Stimulated activated CD8-positive, alpha-beta memory T cell treated with anti-CD3 and anti-CD28 coated beads, Interleukin-7, amount 100 ng/mL, for 24 hours (primary cell): ENCODE measurements around the gene BRD3OS.

Experiments
- DNase-seq: peaks from one replicate; pipeline ENCODE4 v3.0.0-alpha.2; 2020; ENCODE audit warnings: low read depth

The BRD3OS gene, protein sequence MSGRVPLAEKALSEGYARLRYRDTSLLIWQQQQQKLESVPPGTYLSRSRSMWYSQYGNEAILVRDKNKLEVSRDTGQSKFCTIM

DNA sequence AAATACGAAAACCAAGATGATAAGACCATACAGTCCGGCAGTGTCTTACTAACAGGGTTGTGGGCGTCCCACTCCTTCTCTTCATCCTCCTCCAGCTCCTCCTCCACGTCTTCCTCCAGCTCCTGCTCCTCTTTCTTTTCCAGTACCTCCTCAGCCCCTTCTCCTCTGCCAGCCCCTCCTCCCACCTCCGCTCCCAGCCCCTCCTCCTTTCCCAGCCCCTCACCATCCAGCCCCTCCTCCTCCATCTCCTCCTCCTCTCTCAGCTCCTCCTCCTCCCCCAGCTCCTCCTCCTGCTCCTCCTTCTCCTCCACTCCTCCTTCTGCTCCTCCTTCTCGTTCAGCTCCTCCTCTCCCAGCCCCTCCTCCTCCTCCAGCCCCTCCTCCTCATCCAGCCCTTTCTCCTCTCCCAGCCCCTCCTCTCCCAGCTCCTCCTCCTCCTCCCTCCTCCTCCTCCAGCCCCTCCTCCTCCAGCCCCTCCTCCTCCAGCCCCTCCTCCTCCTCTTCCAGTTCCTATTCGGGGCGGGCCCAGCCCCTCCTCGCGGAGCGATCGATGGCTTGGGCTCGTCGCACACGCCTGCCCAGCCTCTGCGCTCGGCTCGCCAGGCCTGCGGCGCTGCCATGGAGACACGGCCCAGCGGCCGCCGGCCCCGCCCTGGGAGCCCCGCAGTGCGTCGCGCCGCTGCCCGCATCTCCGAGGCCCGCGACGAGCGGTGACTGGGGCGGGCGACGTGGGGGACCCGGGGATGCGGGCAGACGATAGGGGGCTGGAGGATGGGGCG, at the start of gene BRD3OS:
Gene BRD3OS, plus strand, starts transcription at position 654 of the 778 bp plus-strand sequence. CDS start 1,267 bp downstream, outside the sequence.
- DNase-seq = peak; percentile 80

DNA sequence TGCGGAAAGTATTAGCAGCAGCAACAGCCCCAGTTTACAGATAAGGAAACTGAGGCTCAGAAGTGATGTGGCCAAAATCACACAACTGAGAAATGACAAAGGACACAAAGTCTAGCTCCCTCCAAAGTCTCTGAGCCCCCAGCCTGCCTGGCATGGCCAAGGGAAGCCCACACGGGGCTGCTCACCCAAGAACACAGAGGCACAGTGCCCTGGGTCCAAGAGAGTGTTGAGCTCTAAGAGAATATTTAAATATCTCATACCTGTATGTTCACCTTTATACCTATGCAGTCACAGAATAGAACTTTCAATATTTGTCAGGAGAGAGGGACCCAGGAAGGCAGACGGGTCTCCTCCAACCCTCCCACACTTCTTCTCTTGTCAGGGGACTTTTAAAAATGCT, 49.8 kb upstream of the BRD3OS start:
- no peak for DNase-seq

DNA sequence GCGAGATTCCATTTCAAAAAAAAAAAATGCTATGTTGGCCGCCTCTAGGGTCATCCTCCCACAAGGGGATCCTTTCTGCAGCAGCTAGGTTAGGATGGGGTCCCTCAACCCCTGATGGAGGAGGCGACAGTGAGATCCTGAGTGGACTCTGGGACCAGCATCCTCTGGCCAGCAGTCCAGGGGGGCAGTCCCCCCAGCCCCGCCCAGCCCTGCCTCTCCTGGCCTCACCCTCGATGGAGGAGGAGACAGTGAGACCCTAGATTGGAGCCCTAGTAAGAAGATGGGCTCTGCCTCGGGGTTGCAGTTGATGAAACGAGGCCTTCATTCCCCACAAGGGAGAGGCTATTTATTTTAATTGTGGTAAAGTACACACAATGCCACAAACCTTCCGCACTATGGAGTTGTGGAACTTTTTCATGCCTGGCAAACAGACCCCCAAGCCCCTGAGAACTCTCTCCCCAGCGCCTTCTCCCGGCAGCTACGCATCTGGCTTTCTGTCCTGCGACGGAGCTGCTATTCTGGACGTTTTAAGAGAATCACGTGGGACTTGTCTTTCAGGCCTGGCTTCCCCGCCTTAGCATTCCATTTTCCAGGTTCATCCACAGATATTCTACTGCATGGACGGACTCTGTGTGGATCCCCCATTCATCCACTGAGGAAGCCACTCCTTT, 49.0 kb upstream of the BRD3OS start:
- DNase-seq = no peak

DNA sequence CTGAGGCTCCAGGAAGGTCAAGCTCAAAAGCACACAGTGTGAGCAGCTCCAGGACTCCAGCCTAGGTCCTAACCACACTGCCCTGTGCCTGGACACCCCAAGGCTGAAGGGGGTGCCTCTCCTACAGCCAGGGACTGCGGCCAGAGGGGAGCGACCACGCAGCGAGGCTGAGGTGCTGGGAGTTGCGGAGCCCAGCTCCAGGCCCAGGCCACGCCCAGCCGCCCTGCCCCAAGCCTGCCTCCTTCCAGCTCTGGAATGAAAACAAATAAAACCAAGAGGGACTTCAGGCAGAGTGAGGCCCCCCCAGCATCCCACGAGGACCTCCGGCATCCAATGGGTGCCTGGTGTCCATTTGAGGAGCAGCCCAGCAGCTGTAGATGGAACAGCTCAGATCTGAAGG, 48.4 kb upstream of the BRD3OS start:
- no peak for DNase-seq

DNA sequence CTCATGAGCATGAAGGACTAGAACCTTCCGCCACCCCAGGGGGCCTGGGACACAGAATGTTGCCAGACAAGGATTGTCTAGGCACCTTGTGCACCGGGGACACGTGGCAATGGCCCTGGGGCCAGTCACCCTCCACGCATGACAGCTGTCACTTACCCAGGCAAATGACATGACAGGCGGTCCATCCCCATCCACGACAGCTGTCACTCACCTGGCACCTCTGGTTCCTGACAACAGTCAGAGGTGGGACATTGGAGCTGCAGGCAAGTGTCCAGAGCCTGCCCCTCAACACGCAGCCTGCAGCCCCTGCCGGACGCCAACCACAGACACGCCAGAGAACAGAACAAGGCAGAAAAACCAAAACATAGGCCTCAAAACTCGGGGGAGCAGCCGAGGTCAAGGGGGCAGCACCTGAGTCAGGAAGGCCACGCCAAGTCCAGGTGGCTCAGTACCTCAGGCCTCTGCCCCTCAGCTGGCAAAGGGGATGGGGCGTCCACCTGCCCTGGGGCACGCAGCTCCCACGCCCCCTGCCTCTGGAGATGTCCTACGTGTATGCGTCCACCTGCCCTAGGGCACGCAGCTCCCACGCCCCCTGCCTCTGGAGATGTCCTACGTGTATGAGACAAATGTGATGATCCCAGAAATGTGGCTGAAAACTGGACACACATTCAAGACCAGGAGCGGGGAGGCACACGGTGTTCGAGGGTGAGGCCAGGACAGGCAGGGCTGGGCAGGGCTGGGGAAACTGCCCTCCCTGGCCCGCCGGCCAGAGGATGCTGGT, 47.7 kb upstream of the BRD3OS start:
- DNase-seq = no peak

DNA sequence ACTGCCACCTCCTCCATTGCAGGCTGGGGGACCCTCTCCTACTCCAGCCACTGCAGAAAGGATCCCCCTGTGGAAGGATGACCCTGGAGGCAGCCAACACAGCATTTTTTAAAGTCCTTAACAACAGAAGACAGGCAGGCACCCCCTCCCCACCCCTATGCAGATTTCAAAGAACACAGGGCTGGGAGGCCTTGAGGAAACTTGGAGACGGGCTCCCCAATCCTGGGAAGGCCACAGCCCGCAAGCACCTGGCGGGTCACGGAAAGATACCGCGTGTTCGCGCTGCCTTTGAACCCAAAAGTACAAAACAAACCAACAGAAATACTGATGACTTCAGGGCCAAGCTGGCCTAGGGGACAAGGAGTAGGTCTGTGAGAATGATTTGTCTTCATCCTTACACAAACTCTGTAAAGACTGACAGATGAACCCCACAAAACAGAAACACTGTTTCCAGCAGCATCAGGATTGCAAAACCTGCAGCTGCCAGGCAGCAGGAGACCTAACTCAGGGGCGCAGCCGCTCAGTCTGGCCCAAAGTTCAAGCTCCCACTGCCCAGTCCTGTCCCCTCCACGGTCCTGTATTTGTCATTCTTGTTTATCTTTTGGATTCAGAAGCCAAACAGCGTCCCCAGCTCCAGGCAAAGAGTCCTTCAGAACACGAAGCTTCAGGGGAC, 46.9 kb upstream of the BRD3OS start:
- DNase-seq = no peak

DNA sequence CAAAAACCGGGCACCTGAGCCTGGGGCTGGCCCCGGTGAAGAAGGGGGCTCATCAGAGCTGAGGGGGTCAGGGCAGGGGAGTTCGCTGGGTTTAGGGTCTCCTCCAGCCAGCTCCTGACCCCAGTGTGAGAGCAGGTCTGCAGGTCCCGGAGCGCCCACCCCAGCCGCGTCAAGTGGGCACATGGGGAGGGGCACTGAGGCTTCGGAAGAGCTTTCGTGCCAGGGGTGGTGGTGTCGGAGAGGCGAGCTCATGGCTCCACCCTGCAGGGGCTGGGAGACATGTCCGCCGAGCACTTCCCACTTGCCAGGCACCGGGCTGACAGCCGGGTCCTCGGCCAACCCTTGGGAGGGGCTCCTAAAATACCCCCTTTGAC, 46.4 kb upstream of the BRD3OS start:
- DNase-seq = no peak

DNA sequence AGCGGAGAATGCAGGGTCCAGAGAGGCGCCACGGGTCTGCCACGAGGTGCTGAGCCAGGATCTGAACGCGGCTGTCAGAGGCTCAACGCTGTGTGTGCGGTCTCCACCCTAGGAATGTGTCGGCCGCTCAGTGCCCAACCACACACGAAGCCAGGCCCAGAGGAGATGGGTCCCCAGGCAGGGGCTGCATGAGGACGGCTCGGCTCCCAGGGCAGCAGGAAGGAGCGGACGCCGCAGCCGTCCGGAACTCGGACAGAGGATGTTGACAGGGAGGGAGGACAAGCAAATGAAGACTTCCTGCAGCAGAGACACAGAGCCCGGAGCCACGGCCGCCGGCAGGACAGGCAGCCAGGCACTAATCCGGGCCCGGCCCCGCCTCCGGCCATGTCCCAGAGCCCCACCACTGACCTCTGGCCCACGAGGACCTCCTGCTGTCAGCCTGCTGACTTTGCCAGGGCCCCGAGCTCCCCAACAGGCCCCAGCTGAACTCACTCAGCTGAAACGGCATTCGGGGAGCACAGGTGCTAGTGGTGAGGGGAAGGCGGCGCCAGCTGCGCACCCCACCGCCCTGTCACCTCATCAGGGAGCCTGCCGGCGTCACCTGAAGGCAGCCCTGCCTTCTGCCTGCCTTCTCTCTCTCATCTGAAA, 45.9 kb upstream of the BRD3OS start:
- DNase-seq = no peak

DNA sequence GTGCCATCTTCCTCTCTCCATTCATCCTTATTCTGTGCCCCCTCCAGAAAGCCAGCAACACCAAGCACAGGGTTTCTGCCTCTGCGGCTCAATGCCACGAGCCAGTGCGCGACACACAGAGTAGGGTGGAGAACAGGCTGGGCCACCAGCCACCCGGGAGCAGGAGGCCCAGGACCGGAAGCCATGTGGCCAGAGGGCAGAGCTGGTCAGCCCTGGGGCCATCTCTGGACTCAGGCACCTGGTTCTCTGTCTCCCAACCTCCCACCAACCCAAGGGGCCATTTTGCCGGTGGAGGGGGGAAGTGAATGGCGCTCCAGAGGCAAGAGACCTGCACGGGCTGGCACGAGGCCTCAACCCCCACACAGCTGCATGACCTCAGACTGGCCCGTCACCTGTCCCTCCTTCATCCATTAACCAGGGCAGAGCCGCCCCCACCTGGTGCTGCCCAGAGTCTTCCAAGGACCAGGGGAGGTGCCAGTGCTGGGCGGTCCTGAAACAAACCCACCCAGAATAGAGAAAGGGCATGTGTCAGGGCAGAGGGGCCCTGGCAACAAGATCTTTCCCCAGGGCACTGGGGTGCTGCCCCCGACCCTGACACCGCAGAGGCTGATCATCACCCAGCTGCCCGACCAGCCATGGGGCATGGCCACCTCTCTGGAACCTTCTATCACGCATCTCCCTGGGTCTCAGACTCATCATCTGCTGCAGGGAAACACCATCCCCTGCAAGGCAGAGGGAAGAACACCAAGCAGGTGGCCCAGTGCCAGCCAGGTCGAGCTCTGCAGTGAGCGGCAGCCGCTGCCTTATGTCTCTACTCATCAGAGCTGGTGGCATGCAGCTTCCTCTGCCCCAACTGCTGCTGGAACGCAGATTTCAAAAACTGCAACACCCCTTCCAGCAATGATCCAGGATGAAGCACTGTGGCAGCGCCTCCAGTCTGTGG, 45.1 kb upstream of the BRD3OS start:
- no peak for DNase-seq

DNA sequence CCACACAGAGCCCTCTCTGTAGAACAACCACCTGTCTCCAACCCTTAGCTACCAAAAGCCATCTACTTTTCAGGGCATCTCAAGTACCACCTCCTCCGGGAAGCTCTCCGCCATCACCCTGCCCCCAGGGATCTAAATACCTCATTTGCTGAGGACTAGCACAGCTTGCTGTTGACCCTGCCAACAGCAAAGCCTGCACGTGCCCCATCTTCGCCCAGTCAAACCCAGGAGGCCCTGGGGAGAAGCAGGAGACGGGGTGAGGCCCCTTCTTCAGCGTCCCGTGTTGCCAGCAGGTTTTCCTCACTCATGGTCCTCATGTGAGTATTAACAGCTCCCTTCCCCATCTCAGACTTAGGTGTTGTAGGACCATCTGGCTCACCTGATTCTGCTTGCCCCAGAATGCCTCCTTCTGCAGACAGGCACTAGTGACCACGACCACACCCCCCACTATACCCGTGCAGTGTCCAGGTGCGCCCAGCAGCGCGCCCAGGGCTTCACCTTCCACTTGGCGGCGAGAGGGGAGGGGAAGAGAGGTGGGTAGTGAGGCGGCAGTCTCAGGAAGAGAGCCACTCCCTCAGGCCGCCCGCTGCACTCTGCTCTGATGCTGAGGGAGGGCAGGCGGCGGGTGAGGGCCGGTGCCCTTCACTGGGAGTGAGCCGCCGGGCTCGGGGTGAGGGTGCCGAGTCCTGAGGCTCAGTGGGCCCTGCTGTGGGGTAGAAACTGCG, 44.3 kb upstream of the BRD3OS start:
- no peak for DNase-seq

DNA sequence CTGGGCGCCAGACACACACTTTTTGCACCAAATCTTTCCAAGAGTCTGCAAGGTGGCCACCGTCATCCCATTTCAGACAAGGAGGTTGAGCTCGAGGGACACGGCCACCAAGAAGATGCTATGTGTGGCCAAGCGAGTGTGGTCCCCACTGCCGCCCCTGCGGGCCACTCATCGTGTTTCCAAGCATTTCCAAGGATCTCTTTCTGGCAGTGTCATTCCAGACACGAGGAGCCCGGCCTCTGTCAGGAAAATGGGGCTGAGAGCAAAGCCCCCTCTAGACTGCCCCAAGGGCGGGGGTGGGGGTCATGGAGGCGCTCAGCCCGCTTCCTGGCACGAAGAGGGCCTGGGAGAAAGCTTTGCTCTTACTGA, 43.7 kb upstream of the BRD3OS start:
- no peak for DNase-seq

DNA sequence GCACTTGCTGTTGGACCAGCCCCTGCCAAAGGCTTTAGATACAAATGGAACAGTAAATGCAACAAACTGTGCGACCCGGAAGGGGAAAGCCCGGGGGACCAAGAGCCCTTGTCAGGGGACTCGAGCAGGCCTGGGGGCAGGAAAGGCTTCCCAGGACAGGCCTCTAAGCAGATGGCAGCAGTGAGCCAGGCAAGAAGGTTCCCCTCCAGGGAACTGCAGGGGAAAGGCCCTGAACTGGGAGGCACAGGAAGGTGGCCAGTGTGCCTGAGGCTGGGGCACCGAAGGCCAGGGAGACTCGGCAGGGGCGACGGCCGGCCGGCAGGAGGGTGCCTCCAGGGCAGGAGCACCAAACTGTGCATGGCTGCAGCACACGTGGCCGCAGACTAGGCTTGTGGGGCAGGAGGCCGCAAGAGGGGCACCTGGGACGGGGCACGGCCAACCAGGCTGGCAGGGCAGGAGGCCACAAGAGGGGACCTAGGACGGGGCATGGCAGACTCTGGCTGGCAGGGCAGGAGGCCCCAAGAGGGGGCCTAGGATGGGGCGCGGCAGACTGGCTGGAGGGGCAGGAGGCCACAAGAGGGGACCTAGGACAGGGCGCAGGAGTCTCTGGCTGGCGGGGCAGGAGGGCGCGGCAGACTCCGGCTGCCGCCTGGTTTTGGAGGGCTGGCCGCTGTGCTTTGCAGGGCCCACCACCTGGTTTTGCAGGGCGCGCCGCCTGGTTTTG, 43.2 kb upstream of the BRD3OS start:
- DNase-seq = no peak

DNA sequence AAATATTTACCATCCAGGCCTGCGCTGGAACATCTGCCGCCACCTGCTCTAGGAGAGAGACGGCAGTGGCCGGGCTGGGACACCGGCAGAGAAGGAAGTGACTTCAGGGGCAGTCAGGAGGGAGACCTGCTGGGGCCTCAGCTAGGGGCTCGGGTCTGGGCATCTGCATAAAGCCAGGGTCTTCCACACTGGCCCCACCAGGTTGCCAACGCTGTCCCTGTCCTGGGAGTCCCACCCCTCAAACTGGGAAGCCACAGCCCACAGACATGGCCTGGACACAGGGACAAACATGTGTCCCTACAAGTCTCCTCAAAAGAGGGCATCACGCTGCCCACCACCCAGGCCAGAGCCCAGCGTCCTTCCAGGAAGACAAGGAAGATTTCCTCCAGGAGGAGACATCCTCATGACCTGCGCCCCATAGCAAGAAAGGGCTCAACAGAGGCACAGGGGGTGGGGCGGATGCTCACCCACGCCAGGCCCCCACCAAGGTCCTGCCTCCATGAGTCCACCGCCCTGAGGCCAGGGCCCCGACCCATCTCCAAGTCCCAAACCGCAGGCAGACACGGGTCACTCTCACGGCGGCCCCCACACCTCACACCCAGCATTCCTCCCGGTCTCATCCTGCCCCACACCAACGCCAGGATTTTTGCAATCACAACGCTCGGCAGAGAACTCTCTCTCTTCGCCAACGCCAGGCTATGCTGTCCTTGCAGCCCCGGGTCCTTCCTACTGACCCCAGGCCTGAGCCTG, 42.1 kb upstream of the BRD3OS start:
- no peak for DNase-seq

DNA sequence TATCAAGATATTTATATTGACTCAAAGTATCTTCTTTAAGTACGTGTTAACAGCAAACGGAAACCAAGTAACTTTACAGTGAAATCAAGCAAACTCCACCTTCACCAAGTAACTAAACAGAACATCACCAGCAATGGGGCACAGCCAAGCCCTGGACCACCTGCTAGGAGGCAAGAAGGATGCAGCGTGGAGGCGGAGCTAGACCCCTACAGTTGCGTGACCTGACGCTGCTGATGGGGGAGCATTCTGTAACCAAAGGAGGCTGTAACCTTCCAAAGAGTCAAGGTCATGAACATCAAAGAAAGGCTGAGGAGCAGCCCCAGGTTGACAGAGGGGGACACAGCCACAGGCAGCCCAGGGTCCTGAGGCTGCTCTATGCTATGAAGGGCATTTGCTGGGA, 39.2 kb upstream of the BRD3OS start:
- no peak for DNase-seq

DNA sequence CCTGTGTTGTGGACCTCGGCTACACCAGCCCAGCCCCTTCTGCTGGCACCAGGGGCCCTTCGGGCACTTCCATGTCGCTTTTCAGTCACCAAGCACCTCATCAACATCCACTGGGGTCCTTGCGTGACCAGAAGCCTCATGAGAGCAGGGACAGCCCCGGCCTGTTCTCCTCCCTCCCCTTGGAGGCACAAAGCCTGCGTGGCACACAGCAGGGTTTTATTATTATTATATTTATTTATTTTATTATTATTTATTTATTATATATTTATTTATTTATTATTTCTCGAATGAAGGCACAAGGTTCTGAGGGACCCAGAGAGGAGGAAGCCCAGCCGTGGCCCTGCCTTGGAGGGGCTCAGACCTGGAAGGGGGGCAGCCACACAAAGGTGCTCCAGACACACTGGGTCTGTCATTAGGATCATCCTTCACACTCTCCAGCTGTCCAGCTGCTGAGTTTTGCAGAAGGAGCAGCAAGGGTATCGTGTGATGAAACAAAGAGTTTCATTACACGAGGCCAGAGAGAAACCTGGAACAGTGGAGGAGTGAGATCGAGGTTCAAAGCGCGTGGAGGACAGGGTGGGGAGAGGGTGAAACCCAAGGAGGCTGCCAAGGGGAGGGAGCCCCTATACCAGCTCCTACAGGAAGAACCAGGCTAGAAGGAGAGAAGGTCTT, 38.4 kb upstream of the BRD3OS start:
- no peak for DNase-seq

DNA sequence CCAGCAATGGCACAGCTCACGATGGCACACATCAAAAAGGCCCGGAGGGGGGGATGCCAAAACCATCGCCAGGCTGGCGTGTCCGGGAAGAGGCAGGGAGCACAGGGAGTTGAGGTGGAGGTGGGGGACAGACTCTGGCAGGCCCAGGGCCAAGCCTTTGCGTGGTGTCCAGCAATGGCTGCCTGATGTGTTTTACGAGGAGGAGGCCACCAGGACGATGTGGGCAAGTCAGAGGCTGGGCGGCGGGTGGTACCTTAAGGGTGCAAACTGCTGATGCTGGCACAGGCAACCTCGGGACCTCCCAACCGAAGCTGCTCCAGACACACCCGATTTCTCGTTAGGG, 37.9 kb upstream of the BRD3OS start:
- DNase-seq = no peak

DNA sequence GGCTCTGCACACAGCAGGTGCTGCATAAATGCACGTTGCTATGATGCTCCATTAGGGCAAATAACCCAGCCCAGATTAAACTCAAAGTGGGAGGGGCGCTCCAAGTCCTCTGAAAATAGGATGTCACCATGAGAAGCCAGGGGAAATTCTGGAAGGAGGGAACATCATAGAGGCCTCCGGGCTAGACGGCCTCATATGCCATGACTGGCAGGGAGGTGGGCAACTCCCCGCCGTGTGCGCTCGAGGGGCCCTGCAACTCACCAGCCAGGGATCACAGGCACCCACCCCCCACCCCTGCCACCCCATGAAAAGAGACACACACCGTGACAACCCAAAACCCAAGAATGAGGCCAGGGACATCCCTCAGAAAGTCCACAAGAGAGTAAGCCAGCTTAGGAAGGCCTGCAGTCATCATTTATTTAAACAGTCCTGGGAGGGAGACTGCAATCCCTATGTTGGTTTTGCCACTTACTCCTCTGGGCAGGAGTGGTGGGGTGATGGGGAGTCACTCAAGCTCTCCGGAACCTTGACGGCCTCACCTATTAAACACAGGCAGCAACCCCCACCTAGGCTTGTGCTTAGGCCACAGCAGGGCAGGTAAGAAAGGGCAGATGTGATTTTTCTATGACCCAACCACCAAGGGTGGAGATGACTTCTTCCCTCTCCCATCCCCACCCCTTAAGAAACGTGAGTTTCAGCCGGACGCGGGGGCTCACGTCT, 37.2 kb upstream of the BRD3OS start:
- DNase-seq = no peak
